Measurements from ENCODE around the gene TSC22D1.

TSC22D1 gene

GRCh38 chr13:44404261-44405132 lies 171.6 kb downstream of the TSC22D1 start:
- DNase-seq (ENCODE audit: low read depth in 2 of 2) = no peak

- DNase-seq (ENCODE audit: low read depth in 2 of 2) = no peak
Observed at GRCh38 chr13:44403461-44404056, 172.6 kb downstream of the TSC22D1 start.

DNA sequence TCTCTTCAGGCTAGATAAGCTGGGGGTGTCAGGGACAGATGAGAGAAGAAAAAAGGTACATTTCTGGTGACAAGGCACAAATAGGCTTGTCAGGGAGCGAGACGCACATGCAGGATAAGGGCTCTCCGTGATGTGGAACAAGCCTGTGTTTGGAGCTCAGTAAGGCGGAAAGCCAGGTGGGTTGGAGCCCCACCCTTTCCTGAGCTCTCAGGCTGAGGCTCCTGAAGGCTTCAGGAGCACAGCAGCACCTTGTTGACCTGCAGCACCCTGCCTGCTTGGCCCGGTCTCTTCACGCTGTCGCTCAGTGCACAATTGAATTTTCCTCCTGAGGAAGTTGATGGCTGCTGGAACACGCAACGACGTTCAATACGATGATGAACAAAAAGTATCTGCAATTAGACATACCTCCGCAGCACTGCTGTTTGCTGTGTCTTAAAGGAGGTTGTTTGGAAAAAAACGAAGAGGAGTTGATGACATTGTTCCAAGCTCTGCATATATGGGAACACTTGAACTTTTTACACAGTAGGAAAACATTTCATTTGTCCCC lies 173.2 kb downstream of the TSC22D1 start:
- DNase-seq (ENCODE audit: low read depth in 2 of 2) = no peak

- DNase-seq (ENCODE audit: low read depth in 2 of 2) = no peak
Observed at GRCh38 chr13:44401577-44401976, 174.6 kb downstream of the TSC22D1 start.

DNA sequence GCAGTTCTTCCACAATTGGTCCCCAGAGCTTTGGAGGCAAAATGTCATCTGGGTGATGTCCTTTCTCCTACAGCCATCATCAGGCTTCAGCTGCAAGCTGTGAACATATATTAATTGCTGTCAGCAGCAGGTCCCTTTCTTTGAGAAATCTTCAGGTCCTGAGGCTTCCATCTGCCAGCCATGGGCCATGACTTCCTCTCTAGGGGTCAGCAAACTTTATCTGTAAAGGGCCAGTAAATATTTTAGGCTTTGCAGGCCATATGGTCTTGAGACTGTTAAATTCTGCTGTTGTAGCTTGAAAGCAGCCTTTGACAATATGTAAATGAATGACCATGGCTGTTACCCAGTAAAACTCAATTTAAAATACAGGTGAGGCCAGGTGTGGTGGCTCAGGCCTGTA lies 175.4 kb downstream of the TSC22D1 start:
- no peak for DNase-seq (ENCODE audit: low read depth in 2 of 2)

GRCh38 chr13:44399074-44399473 lies 177.1 kb downstream of the TSC22D1 start:
- DNase-seq (ENCODE audit: low read depth in 2 of 2) = no peak

DNA sequence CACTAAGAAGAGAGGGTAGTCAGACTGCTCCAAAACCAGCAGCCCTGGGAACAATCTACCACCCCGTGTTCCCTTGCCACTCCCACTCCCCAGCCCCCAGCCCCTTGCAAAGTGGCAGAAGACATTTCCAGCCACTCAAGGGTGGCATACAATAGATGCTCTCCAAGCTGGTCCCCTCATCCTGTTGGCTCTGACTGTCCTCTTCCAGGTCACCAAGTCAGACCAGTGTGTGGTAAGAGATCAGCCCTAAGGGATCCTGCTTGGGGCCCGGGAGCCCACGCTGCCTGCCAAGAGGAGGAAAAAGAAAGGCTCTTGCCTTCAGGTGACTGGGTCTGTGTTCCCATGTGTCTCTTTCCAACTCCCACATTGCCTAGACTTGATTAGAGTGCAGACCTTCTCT lies 177.5 kb downstream of the TSC22D1 start:
- no peak for DNase-seq (ENCODE audit: low read depth in 2 of 2)

GRCh38 chr13:44397766-44398223 lies 178.3 kb downstream of the TSC22D1 start:
- DNase-seq (ENCODE audit: low read depth in 2 of 2) = no peak

GRCh38 chr13:44396701-44397580 lies 179.2 kb downstream of the TSC22D1 start:
- no peak for DNase-seq (ENCODE audit: low read depth in 2 of 2)

- DNase-seq (ENCODE audit: low read depth in 2 of 2) = no peak
Observed at GRCh38 chr13:44395976-44396694, 180.0 kb downstream of the TSC22D1 start.

GRCh38 chr13:44394658-44395057 lies 181.5 kb downstream of the TSC22D1 start:
- DNase-seq (ENCODE audit: low read depth in 2 of 2) = no peak

GRCh38 chr13:44393391-44393790 lies 182.7 kb downstream of the TSC22D1 start:
- no peak for DNase-seq (ENCODE audit: low read depth in 2 of 2)

DNA sequence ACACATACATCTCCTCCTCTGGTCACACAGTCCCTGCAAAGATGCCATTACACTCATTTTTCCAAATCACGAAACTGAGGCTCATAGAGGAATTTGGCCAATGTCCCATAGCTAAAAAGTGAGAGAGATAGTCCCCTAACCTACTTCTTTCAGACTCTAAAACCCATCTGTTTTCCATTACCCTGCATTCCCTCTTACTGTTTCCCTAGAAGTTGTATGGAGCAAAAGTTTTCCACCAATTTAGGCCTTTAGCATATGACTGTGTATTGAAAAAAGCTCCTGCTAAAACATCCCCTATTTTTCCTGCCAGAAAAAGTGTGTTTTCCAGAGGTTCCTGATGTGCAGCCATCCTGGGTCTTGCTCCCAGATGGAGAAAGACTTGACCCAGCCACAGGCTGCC lies 186.3 kb downstream of the TSC22D1 start:
- DNase-seq (ENCODE audit: low read depth in 2 of 2) = no peak

- DNase-seq (ENCODE audit: low read depth in 2 of 2) = no peak
Observed at GRCh38 chr13:44389060-44389666, 187.0 kb downstream of the TSC22D1 start.

- no peak for DNase-seq (ENCODE audit: low read depth in 2 of 2)
Observed at GRCh38 chr13:44388427-44389059, 187.6 kb downstream of the TSC22D1 start.

GRCh38 chr13:44386913-44387556 lies 189.1 kb downstream of the TSC22D1 start:
- no peak for DNase-seq (ENCODE audit: low read depth in 2 of 2)

DNA sequence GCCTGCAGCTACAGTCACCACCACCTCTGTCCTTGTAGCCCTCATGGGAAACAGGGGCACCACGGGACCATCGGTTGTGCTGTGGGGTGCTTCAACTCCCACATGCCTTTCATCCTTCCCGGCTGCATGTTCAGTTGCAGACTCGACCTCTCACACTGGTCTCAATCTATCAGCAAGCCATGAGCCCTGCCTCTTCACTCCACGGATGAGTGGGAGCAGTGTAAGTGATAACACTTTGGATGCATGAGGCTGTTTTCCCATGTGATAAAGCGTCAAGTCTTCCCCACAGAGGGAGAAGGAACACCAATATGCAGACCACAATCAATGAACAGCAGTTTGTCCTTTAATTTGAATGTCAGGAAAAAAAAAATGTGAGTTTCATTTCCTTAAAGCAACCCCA lies 190.3 kb downstream of the TSC22D1 start:
- no peak for DNase-seq (ENCODE audit: low read depth in 2 of 2)

DNA sequence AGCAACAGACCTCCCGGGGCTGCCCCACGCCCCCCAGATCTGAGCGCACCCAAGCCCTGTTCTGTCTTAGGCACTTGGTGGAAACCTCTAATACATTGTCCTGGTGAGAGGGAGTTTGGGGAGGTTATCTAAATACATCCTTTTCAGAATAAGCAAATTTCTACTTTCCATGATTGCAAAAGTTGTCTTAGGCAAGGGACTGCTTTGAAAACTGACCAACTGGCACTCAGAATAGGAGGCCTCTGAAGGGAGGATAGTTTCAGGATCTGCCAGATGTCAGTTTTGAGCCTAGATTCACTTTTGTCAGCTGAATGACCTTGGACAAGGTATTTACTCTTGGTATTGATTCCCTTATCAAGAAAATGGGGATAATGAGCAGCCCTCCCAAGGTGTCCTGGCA lies 190.7 kb downstream of the TSC22D1 start:
- DNase-seq (ENCODE audit: low read depth in 2 of 2) = no peak

GRCh38 chr13:44384778-44385177 lies 191.4 kb downstream of the TSC22D1 start:
- no peak for DNase-seq (ENCODE audit: low read depth in 2 of 2)

DNA sequence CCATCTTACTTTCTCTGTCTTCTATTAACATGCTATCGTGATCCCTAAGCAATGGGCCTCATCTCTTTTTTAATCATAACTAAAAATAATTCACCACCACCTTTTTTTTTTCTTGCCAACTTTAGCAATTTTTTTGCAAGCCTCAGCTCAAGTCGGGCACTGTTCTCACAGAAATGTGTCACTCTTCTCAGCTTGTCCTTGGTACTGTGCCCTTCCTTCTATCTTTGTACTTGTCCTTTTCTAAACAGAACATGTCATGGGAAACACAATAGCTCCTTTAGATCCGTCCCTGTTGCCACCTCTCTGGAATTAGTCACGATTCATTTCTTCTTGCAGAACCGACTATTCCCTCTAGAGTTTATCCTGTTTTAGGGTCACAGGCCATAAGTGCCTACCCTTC lies 192.2 kb downstream of the TSC22D1 start:
- no peak for DNase-seq (ENCODE audit: low read depth in 2 of 2)
